K562 (cell line): ENCODE measurements around the gene COL24A1. TPM values are rescaled to one million over a fixed set of nuclear protein-coding genes. Genes with fewer than 3 reads are reported as not detected.

Experiments
- CBX1 ChIP-seq: sonication (generic); IDR thresholded peaks from 2 replicates; pipeline ENCODE4 v1.6.1; 2016; ENCODE audit warnings: antibody characterized with exemption, low read depth, mild to moderate bottlenecking
- E2F8 ChIP-seq: fragments of 450-650 bp; IDR thresholded peaks from 2 replicates; pipeline ENCODE4 v1.7.1; 2018; ENCODE audit warnings: mild to moderate bottlenecking, low read depth; ENCODE audit not compliant: partially characterized antibody
- HMGN3 ChIP-seq: IDR thresholded peaks from 2 replicates; pipeline ENCODE4 v1.6.1; 2011; ENCODE audit warnings: borderline replicate concordance, low read depth, mild to moderate bottlenecking, mixed read lengths, low read length; ENCODE audit not compliant: insufficient read length; ENCODE audit errors: extremely low read depth
- MAFG ChIP-seq: fragments of 450-650 bp; conservative IDR thresholded peaks from 2 replicates; pipeline ENCODE4 v1.6.1; 2016; ENCODE audit warnings: missing genetic modification characterization, missing compliant biosample characterization
- RNF219 ChIP-seq: fragments of 250-450 bp; sonication (Bioruptor Pico); IDR thresholded peaks from 2 replicates; pipeline ENCODE4 v1.5.0; 2022; ENCODE audit warnings: mild to moderate bottlenecking
- USF2 ChIP-seq: sonication (generic); formaldehyde crosslinking; IDR thresholded peaks from 2 replicates; pipeline ENCODE4 v1.5.0; 2020; ENCODE audit warnings: missing genetic modification reagents
- ZNF274 ChIP-seq: IDR thresholded peaks from 2 replicates; pipeline ENCODE4 v1.6.1; 2011; ENCODE audit warnings: low read depth, mild to moderate bottlenecking, low read length, moderate library complexity, borderline replicate concordance
- polyA plus RNA-seq, 8 experiments: library from polyadenylated mRNA; depleted of rRNA in 4 of 8; stranded (reverse) in 5 of 8; unstranded in 3 of 8; fragments of >200 nt; fragmentation: Nextera tagmentation in 2 of 8; fragmentation: Illumina TruSeq in 1 of 8; extraction: Ambion mirVana in 2 of 8; extraction: Trizol in 1 of 8; gene quantifications; 2 replicates each; pipeline versions ENCODE4 v1.2.1 to v1.2.3, GENCODE V29; 2011 to 2014; ENCODE audit warnings: inconsistent platforms in 1 of 8, missing spikeins in 1 of 8
- total RNA-seq, 7 experiments: library from RNA; depleted of rRNA in 6 of 7; stranded (reverse); fragments of >200 nt in 6 of 7; fragmentation: Illumina TruSeq in 2 of 7; extraction: Trizol in 2 of 7; gene quantifications; 2 replicates each; pipeline versions ENCODE4 v1.2.1 to v1.2.3, GENCODE V29; 2011 to 2021; ENCODE audit warnings: low replicate concordance in 1 of 7

The COL24A1 gene
- total and polyA plus RNA-seq, 9 of the 15 experiments (the other 6 are each of a cell fraction or from before 2014, with no cell fraction given), result 0.01 to 0.06 (median 0.03) TPM; not detected in 2

- TF ChIP-seq RNF219 (no peak), USF2 (no peak), CBX1 (no peak), E2F8 (no peak), HMGN3 (no peak), ZNF274 (no peak), MAFG (tag) (no peak)
These were observed at the start of gene COL24A1 (continued) for GRCh38 chr1:86156566-86157455.
